Measurements from ENCODE around the gene TNNI2.

DNA sequence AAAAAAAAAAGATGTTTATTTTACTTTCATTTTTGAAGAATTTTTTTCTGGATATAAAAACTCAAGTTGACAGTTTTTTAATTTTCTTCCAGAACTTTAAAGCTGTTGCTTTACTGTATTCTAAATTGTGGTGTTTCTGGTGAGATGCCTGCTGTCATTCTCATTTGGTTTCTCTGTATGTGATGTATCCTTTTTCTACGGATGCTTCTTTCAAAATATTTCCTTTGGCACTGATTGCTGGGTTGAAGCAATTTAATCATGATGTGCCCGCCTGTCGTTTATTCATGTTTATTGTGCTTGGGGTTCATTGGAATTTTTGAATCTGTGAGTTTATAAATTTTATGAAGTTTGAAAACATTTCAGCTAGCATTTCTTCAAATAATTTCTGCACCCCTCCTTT, 45.7 kb upstream of the TNNI2 start:
- TF ChIP-seq CTCF (IDR thresholded peaks at IDR 0.05) (no peak), POLR2AphosphoS5 (IDR thresholded peaks at IDR 0.05; ENCODE audit: low read depth, low read length) (no peak)
- TF ChIP-seq, protein P1, sequence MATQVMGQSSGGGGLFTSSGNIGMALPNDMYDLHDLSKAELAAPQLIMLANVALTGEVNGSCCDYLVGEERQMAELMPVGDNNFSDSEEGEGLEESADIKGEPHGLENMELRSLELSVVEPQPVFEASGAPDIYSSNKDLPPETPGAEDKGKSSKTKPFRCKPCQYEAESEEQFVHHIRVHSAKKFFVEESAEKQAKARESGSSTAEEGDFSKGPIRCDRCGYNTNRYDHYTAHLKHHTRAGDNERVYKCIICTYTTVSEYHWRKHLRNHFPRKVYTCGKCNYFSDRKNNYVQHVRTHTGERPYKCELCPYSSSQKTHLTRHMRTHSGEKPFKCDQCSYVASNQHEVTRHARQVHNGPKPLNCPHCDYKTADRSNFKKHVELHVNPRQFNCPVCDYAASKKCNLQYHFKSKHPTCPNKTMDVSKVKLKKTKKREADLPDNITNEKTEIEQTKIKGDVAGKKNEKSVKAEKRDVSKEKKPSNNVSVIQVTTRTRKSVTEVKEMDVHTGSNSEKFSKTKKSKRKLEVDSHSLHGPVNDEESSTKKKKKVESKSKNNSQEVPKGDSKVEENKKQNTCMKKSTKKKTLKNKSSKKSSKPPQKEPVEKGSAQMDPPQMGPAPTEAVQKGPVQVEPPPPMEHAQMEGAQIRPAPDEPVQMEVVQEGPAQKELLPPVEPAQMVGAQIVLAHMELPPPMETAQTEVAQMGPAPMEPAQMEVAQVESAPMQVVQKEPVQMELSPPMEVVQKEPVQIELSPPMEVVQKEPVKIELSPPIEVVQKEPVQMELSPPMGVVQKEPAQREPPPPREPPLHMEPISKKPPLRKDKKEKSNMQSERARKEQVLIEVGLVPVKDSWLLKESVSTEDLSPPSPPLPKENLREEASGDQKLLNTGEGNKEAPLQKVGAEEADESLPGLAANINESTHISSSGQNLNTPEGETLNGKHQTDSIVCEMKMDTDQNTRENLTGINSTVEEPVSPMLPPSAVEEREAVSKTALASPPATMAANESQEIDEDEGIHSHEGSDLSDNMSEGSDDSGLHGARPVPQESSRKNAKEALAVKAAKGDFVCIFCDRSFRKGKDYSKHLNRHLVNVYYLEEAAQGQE (IDR thresholded peaks at IDR 0.05; ENCODE audit: insufficient read depth in 1 of 2, low read depth in 2 of 2, low read length in 1 of 2), result no peak
